ENCODE data around the gene MFAP3. TPM values are rescaled to one million over a fixed set of nuclear protein-coding genes. Genes with fewer than 3 reads are reported as not detected.

Gene MFAP3
- polyA plus RNA-seq, 2 of the 4 experiments (the other 2 are of a cell fraction), result 25.1 to 38.9 TPM

- TF ChIP-seq PBX3 (IDR thresholded peaks at IDR 0.05), result no peak
- TF ChIP-seq HOXB5 (CRISPR knock-in tag; IDR thresholded peaks at IDR 0.05), result no peak
- no peak for TF ChIP-seq ZNF302 (CRISPR knock-in tag; IDR thresholded peaks at IDR 0.05)
- no peak for TF ChIP-seq CHD2 (IDR thresholded peaks at IDR 0.05; ENCODE audit: low read length, partially characterized antibody)
- no peak for TF ChIP-seq REST (IDR thresholded peaks at IDR 0.05)
- no peak for TF ChIP-seq JUN (IDR thresholded peaks at IDR 0.05)
- no peak for TF ChIP-seq BHLHE40 (IDR thresholded peaks at IDR 0.05; ENCODE audit: low read depth, low read length)
- TF ChIP-seq, protein P1, sequence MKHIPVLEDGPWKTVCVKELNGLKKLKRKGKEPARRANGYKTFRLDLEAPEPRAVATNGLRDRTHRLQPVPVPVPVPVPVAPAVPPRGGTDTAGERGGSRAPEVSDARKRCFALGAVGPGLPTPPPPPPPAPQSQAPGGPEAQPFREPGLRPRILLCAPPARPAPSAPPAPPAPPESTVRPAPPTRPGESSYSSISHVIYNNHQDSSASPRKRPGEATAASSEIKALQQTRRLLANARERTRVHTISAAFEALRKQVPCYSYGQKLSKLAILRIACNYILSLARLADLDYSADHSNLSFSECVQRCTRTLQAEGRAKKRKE (CRISPR knock-in tag; IDR thresholded peaks at IDR 0.05; ENCODE audit: low read depth), result no peak
- no peak for TF ChIP-seq HEYL (CRISPR knock-in tag; IDR thresholded peaks at IDR 0.05)
- no peak for TF ChIP-seq PHF8 (IDR thresholded peaks at IDR 0.05; ENCODE audit: borderline replicate concordance, low read depth)
- TF ChIP-seq POLR2A (IDR thresholded peaks at IDR 0.05; ENCODE audit: low read length), result no peak
- 79% methylated on average over 2 of the region's 2 CpGs for WGBS (ENCODE audit: missing lambda C conversion rate)
- no peak for FAIRE-seq
These were observed 4.0 kb downstream of the MFAP3 start for GRCh38 chr5:154042766-154043165.

DNA sequence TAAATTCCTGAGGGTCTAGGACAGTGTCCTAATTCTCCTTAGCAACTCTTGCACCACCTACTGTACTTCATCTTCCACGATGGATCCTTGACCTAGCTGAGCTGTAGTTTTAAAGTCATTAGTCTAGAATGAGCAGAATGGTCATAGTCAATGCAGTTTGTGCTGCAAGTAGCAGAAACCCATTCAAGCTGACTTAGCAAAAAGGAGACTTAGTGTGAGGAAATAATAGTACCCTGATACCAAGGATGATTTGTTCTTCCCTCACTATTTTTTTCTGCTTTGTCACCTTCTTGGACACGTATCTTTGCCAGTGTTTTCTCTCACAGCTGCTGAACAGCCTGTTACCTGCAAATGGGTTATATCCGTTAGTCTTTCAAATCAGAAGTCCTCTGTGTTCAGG lies 5.3 kb downstream of the MFAP3 start:
- no peak for DNase-seq (ENCODE audit: low read depth in 1 of 2, low spot score in 1 of 2)
- peaks cover 9% of the 10 kb centered on the region for H3K4me1 ChIP-seq
- no peak overlapping the region for H3K27ac ChIP-seq
- no peaks in the 10 kb centered on the region for H3K9me3 ChIP-seq
- peak; percentile 90 for TF ChIP-seq MAFK (IDR thresholded peaks at IDR 0.05; ENCODE audit: partially characterized antibody)
- TF ChIP-seq ZC3H11A (IDR thresholded peaks at IDR 0.05), result no peak
- no peak overlapping the region for H3K4me3 ChIP-seq
- no peak for ATAC-seq
- 78% methylated on average over 3 of the region's 3 CpGs for WGBS (ENCODE audit: missing lambda C conversion rate)
- CTCF ChIA-PET, result interaction anchor here (1.0 kb wide), 1 partner anchor 136 kb away, joined by 3 read pairs; no protein-coding TSS in a partner anchor
- POLR2A ChIA-PET, result no interaction called here
- FAIRE-seq, result no peak
- H3K4me2 ChIP-seq, result no peak overlapping the region

More at GRCh38 chr5:154042766-154043165, 4.0 kb downstream of the MFAP3 start:
- CTCF ChIA-PET, result interaction anchor here (1.7 to 3.1 kb wide), 2 partner anchors 15 to 29 kb away, joined by 4 to 10 read pairs; no protein-coding TSS in a partner anchor
- Histone ChIP-seq H3K4me3 (no peak overlapping the region), H3K9me3 (no peaks in the 10 kb centered on the region), H3K4me2 (no peak overlapping the region), H3K27ac (no peak overlapping the region), H3K4me1 (peaks cover 10% of the 10 kb centered on the region)
- ATAC-seq (no peak), DNase-seq (ENCODE audit: low read depth in 1 of 2, low spot score in 1 of 2) (no peak)
- POLR2A ChIA-PET, result no interaction called here

- no peaks in the 10 kb centered on the region for H3K9me3 ChIP-seq
- no peak overlapping the region for H3K27ac ChIP-seq
- H3K4me3 ChIP-seq, result no peak overlapping the region
- ChIA-PET CTCF (interaction anchor here (1.0 kb wide), 1 partner anchor 135 kb away, joined by 3 read pairs; no protein-coding TSS in a partner anchor), POLR2A (no interaction called here)
- FAIRE-seq (no peak), ATAC-seq (no peak), DNase-seq (ENCODE audit: low read depth in 1 of 2, low spot score in 1 of 2) (no peak)
- peaks cover 8% of the 10 kb centered on the region for H3K4me1 ChIP-seq
- WGBS (ENCODE audit: missing lambda C conversion rate), result 96% methylated on average over 2 of the region's 2 CpGs
- H3K4me2 ChIP-seq, result no peak overlapping the region
- no peak for TF ChIP-seq RAD21 (conservative IDR thresholded peaks at IDR 0.05 in 1 of 2, IDR thresholded peaks at IDR 0.05 in 1 of 2)
- TF ChIP-seq, protein P2, sequence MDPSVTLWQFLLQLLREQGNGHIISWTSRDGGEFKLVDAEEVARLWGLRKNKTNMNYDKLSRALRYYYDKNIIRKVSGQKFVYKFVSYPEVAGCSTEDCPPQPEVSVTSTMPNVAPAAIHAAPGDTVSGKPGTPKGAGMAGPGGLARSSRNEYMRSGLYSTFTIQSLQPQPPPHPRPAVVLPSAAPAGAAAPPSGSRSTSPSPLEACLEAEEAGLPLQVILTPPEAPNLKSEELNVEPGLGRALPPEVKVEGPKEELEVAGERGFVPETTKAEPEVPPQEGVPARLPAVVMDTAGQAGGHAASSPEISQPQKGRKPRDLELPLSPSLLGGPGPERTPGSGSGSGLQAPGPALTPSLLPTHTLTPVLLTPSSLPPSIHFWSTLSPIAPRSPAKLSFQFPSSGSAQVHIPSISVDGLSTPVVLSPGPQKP (IDR thresholded peaks at IDR 0.05; ENCODE audit: low read depth, low read length), result no peak
- no peak for TF ChIP-seq TFCP2L1 (CRISPR knock-in tag; IDR thresholded peaks at IDR 0.05)
- no peak for TF ChIP-seq HOXB13 (CRISPR knock-in tag; IDR thresholded peaks at IDR 0.05; ENCODE audit: low read depth)
- TF ChIP-seq CHD4 (IDR thresholded peaks at IDR 0.05; ENCODE audit: borderline replicate concordance), result no peak
- no peak for TF ChIP-seq HDAC2 (IDR thresholded peaks at IDR 0.05)
- no peak for TF ChIP-seq FOSB (CRISPR knock-in tag; IDR thresholded peaks at IDR 0.05)
- no peak for TF ChIP-seq ESRRA (IDR thresholded peaks at IDR 0.05; ENCODE audit: borderline replicate concordance, low read length)
- TF ChIP-seq MYC (IDR thresholded peaks at IDR 0.05; ENCODE audit: borderline replicate concordance, low read length), result no peak
- no peak for TF ChIP-seq HOXA7 (CRISPR knock-in tag; IDR thresholded peaks at IDR 0.05)
- TF ChIP-seq, protein P3, sequence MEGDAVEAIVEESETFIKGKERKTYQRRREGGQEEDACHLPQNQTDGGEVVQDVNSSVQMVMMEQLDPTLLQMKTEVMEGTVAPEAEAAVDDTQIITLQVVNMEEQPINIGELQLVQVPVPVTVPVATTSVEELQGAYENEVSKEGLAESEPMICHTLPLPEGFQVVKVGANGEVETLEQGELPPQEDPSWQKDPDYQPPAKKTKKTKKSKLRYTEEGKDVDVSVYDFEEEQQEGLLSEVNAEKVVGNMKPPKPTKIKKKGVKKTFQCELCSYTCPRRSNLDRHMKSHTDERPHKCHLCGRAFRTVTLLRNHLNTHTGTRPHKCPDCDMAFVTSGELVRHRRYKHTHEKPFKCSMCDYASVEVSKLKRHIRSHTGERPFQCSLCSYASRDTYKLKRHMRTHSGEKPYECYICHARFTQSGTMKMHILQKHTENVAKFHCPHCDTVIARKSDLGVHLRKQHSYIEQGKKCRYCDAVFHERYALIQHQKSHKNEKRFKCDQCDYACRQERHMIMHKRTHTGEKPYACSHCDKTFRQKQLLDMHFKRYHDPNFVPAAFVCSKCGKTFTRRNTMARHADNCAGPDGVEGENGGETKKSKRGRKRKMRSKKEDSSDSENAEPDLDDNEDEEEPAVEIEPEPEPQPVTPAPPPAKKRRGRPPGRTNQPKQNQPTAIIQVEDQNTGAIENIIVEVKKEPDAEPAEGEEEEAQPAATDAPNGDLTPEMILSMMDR (IDR thresholded peaks at IDR 0.05), result no peak
- no peak for TF ChIP-seq RARB (CRISPR knock-in tag; IDR thresholded peaks at IDR 0.05)
- no peak for TF ChIP-seq EP300 (IDR thresholded peaks at IDR 0.05)
These were observed 5.8 kb downstream of the MFAP3 start for GRCh38 chr5:154044581-154044980.
